NB4 (cell line): ENCODE results near the gene MAP4K4.

Experiments
- CTCF ChIP-seq: IDR thresholded peaks from one replicate; pipeline ENCODE4 v1.5.1; 2012; ENCODE audit warnings: low read depth, low read length
- MAX ChIP-seq: IDR thresholded peaks from 2 replicates; pipeline ENCODE4 v1.6.1; 2011; ENCODE audit warnings: low read depth, low read length
- POLR2A ChIP-seq: IDR thresholded peaks from 2 replicates; pipeline ENCODE4 v1.6.1; 2011; ENCODE audit warnings: mild to moderate bottlenecking; ENCODE audit not compliant: insufficient read length; ENCODE audit errors: extremely low read depth

GRCh38 chr2:101706121-101706818 is 8.8 kb downstream of the MAP4K4 start:
- no peak for TF ChIP-seq MAX
- no peak for TF ChIP-seq CTCF
- TF ChIP-seq POLR2A = no peak
